K562 (cell line): ENCODE data around the gene ZNF337. TPM values are rescaled to one million over a fixed set of nuclear protein-coding genes. Genes with fewer than 3 reads are reported as not detected.
A peak's percentile ranks its signal among the peaks of the same experiment; 100 is the strongest.

Experiments used
- ATAC-seq: fragments of 200-7000 bp; cut with Tn5 transposase; 3 replicates; pipeline ENCODE4 v1.9.1; 2020; ENCODE audit warnings: moderate library complexity
- BruUV-seq: library from RNA; stranded (reverse); fragments of 400-500 nt; replicated peaks from 2 replicates; lab custom pipeline; 2021; lab: Mats Ljungman, UMichigan
- CTCF ChIA-PET: fragments of 300-600 bp; formaldehyde crosslinking; extraction: SDS; loops from one replicate; lab custom pipeline; 2021; ENCODE audit warnings: low intra/inter-chr PET ratio; lab: Yijun Ruan, JAX
- POLR2A ChIA-PET: fragments of 300-600, 350-650 bp; sonication (Branson Sonifier 250); formaldehyde crosslinking; extraction: SDS; loops from one replicate; lab custom pipeline; 2021; ENCODE audit warnings: antibody characterized with exemption, inconsistent platforms; lab: Yijun Ruan, JAX
- DNase-seq, 4 experiments: peaks; one replicate each; pipeline versions ENCODE4 v3.0.0 to v3.0.0-alpha.2; 2011 to 2018; ENCODE audit warnings: low spot score in 3 of 4, mixed read lengths in 3 of 4; ENCODE audit errors: extremely low read depth in 1 of 4
- FAIRE-seq: peaks from 2 replicates; lab custom pipeline; 2011; peaks lifted over from hg19 to GRCh38; lab: Jason Lieb, UNC
- H2AFZ ChIP-seq: 2 replicates; pipeline ENCODE4 v1.6.0; 2011; ENCODE audit warnings: low read depth, low read length, control low read depth, inconsistent platforms
- H3K27ac ChIP-seq: fragments of 200-600 bp; 3 replicates; pipeline ENCODE4 v1.8.0; 2011; ENCODE audit warnings: low read depth, mild to moderate bottlenecking, control low read depth, inconsistent platforms, low read length, moderate library complexity, mixed read lengths; ENCODE audit errors: extremely low read depth
- H3K27me3 ChIP-seq, 2 experiments: fragments of 300-600 bp in 1 of 2; 2 replicates in 1 of 2; 3 replicates in 1 of 2; pipeline versions ENCODE4 v1.6.0 to v1.8.0; 2011; ENCODE audit warnings: inconsistent platforms in 2 of 2, low read length in 2 of 2, mild to moderate bottlenecking in 1 of 2, mixed read lengths in 1 of 2, moderate library complexity in 1 of 2; ENCODE audit not compliant: control insufficient read depth in 2 of 2, insufficient read depth in 2 of 2
- H3K36me3 ChIP-seq: fragments of 300-600 bp; 3 replicates; pipeline ENCODE4 v1.8.0; 2011; ENCODE audit warnings: mild to moderate bottlenecking, low read length, inconsistent platforms; ENCODE audit not compliant: control insufficient read depth, insufficient read depth
- H3K4me1 ChIP-seq, 2 experiments: fragments of 200-600 bp in 1 of 2; replicated peaks in 1 of 2; 2 replicates in 1 of 2; 3 replicates in 1 of 2; pipeline versions ENCODE4 v1.5.1 to v1.8.0; 2011; ENCODE audit warnings: inconsistent platforms in 2 of 2, low read length in 2 of 2, mild to moderate bottlenecking in 1 of 2, mixed read lengths in 1 of 2, moderate library complexity in 1 of 2; ENCODE audit not compliant: control insufficient read depth in 2 of 2, insufficient read depth in 2 of 2
- H3K4me2 ChIP-seq: 2 replicates; pipeline ENCODE4 v1.6.1; 2011; ENCODE audit warnings: low read length, control low read depth, inconsistent platforms, mixed read lengths; ENCODE audit not compliant: insufficient read depth
- H3K4me3 ChIP-seq: fragments of 200-600 bp; sonication (generic), shearing (Covaris generic); 2 replicates; pipeline ENCODE4 v1.5.1; 2016; ENCODE audit warnings: control low read depth, inconsistent platforms
- H3K79me2 ChIP-seq: fragments of 200-600 bp; 3 replicates; pipeline ENCODE4 v1.8.0; 2011; ENCODE audit warnings: low read length, inconsistent platforms; ENCODE audit not compliant: control insufficient read depth, insufficient read depth
- H3K9ac ChIP-seq, 2 experiments: 2 replicates each; pipeline versions ENCODE4 v1.6.0 to v1.6.1; 2011; ENCODE audit warnings: low read depth in 2 of 2, low read length in 2 of 2, control low read depth in 1 of 2, inconsistent platforms in 1 of 2, mild to moderate bottlenecking in 1 of 2, mixed read lengths in 1 of 2; ENCODE audit not compliant: insufficient read depth in 1 of 2
- H3K9me1 ChIP-seq: one replicate; pipeline ENCODE4 v1.6.0; 2011; ENCODE audit warnings: inconsistent platforms, mild to moderate bottlenecking, low read length, moderate library complexity; ENCODE audit not compliant: control insufficient read depth, insufficient read depth
- H3K9me3 ChIP-seq: replicated peaks from 2 replicates; pipeline ENCODE4 v1.5.1; 2011; ENCODE audit warnings: low read depth, low read length, inconsistent platforms; ENCODE audit not compliant: control insufficient read depth, insufficient read depth
- H4K20me1 ChIP-seq: replicated peaks from 2 replicates; pipeline ENCODE4 v1.6.1; 2011; ENCODE audit warnings: low read length, inconsistent platforms, mixed read lengths; ENCODE audit not compliant: control insufficient read depth, insufficient read depth
- ARID2 ChIP-seq: fragments of 450-650 bp; IDR thresholded peaks from 2 replicates; pipeline ENCODE4 v1.6.1; 2017; ENCODE audit warnings: antibody characterized with exemption, mild to moderate bottlenecking
- ARID4B ChIP-seq: sonication (generic); formaldehyde crosslinking; IDR thresholded peaks from 2 replicates; pipeline ENCODE4 v1.8.0; 2022; ENCODE audit warnings: mild to moderate bottlenecking, missing genetic modification reagents
- HMG20B ChIP-seq: fragments of 250-450 bp; sonication (Bioruptor Pico); IDR thresholded peaks from 2 replicates; pipeline ENCODE4 v1.5.0; 2021; ENCODE audit warnings: mild to moderate bottlenecking
- HNRNPH1 ChIP-seq: fragments of 200-400 bp; formaldehyde crosslinking; optimal IDR thresholded peaks from 2 replicates; pipeline ENCODE3; 2017; ENCODE audit warnings: low read depth, mild to moderate bottlenecking, low read length, moderate library complexity
- KAT8 ChIP-seq: fragments of 450-650 bp; IDR thresholded peaks from 2 replicates; pipeline ENCODE4 v1.6.1; 2016; ENCODE audit warnings: low read depth, mild to moderate bottlenecking
- KHSRP ChIP-seq: fragments of 450-650 bp; IDR thresholded peaks from 2 replicates; pipeline ENCODE4 v1.6.1; 2017
- NR4A1 ChIP-seq, 2 experiments: fragments of 250-450 bp in 1 of 2; fragments of 450-650 bp in 1 of 2; sonication (Bioruptor Pico) in 1 of 2; IDR thresholded peaks; 2 replicates each; pipeline versions ENCODE4 v1.4.0 to v1.6.1; 2016 to 2020; ENCODE audit warnings: mild to moderate bottlenecking in 2 of 2, missing compliant biosample characterization in 1 of 2, missing genetic modification characterization in 1 of 2, moderate library complexity in 1 of 2
- SPI1 ChIP-seq: IDR thresholded peaks from 2 replicates; pipeline ENCODE4 v1.6.1; 2011; ENCODE audit warnings: low read depth, low read length, control low read depth, borderline replicate concordance
- TAF1 ChIP-seq: IDR thresholded peaks from 2 replicates; pipeline ENCODE4 v1.6.1; 2011; ENCODE audit warnings: mild to moderate bottlenecking, low read length, moderate library complexity; ENCODE audit not compliant: insufficient read depth, control insufficient read depth, severe bottlenecking; ENCODE audit errors: extremely low read depth
- TCF3 ChIP-seq: sonication (generic); formaldehyde crosslinking; IDR thresholded peaks from 2 replicates; pipeline ENCODE4 v1.4.0; 2020; ENCODE audit warnings: mild to moderate bottlenecking, missing genetic modification reagents
- TEAD2 ChIP-seq: fragments of 450-650 bp; IDR thresholded peaks from 2 replicates; pipeline ENCODE4 v1.6.1; 2016; ENCODE audit warnings: missing genetic modification characterization, control low read depth, missing compliant biosample characterization
- TRIM28 ChIP-seq: fragments of 450-650 bp; IDR thresholded peaks from 2 replicates; pipeline ENCODE4 v1.6.1; 2017
- ZNF764 ChIP-seq: fragments of 250-450 bp; sonication (Bioruptor Pico); IDR thresholded peaks from 2 replicates; pipeline ENCODE4 v1.4.0; 2020; ENCODE audit warnings: low read depth, mild to moderate bottlenecking, moderate library complexity
- WGBS: fragments of 100-300 bp; shearing (Covaris generic); methylation state at CpG from one replicate; pipeline ENCODE4 v1.1.6; 2016; ENCODE audit warnings: low coverage, mixed read lengths; ENCODE audit not compliant: insufficient coverage; ENCODE audit errors: missing lambda C conversion rate; 5-methylcytosine and 5-hydroxymethylcytosine counted together
- in situ Hi-C: fragments of 300-500 bp; cut with MboI; formaldehyde crosslinking; loops from 4 replicates; pipeline ENCODE4 v1.15.0; 2018; ENCODE audit warnings: inconsistent platforms, mixed read lengths
- intact Hi-C: fragments of 100-400 bp; cut with micrococcal nuclease; formaldehyde crosslinking; loops from 2 replicates; pipeline ENCODE4 v1.14.2; 2022
- polyA plus RNA-seq, 8 experiments: library from polyadenylated mRNA; depleted of rRNA in 4 of 8; stranded (reverse) in 5 of 8; unstranded in 3 of 8; fragments of >200 nt; fragmentation: Nextera tagmentation in 2 of 8; fragmentation: Illumina TruSeq in 1 of 8; extraction: Ambion mirVana in 2 of 8; extraction: Trizol in 1 of 8; gene quantifications; 2 replicates each; pipeline versions ENCODE4 v1.2.1 to v1.2.3, GENCODE V29; 2011 to 2014; ENCODE audit warnings: inconsistent platforms in 1 of 8, missing spikeins in 1 of 8
- total RNA-seq, 7 experiments: library from RNA; depleted of rRNA in 6 of 7; stranded (reverse); fragments of >200 nt in 6 of 7; fragmentation: Illumina TruSeq in 2 of 7; extraction: Trizol in 2 of 7; gene quantifications; 2 replicates each; pipeline versions ENCODE4 v1.2.1 to v1.2.3, GENCODE V29; 2011 to 2021; ENCODE audit warnings: low replicate concordance in 1 of 7
- TF ChIP-seq, protein P1 (sequence below): fragments of 250-450 bp; sonication (Bioruptor Pico); IDR thresholded peaks from 2 replicates; pipeline ENCODE4 v1.5.0; 2020; ENCODE audit warnings: mild to moderate bottlenecking
- TF ChIP-seq, protein P2 (sequence below): IDR thresholded peaks from 2 replicates; pipeline ENCODE4 v1.6.1; 2014; ENCODE audit warnings: antibody characterized with exemption

ZNF337 gene
- total and polyA plus RNA-seq, 9 of the 15 experiments (the other 6 are each of a cell fraction or from before 2014, with no cell fraction given) = 0.25 to 5.6 (median 3.5) TPM

GRCh38 chr20:25672659-25673235 is 23.9 kb downstream of the ZNF337 start (continued):
- TF ChIP-seq HNRNPH1 (no peak), KHSRP (no peak), TEAD2 (no peak), NR4A1 (CRISPR knock-in tag; IDR thresholded peaks at IDR 0.05) (no peak), NR4A1 (tag; IDR thresholded peaks at IDR 0.05) (no peak), SPI1 (no peak), ZNF764 (CRISPR knock-in tag) (no peak), KAT8 (no peak)
- TF ChIP-seq, protein P1, sequence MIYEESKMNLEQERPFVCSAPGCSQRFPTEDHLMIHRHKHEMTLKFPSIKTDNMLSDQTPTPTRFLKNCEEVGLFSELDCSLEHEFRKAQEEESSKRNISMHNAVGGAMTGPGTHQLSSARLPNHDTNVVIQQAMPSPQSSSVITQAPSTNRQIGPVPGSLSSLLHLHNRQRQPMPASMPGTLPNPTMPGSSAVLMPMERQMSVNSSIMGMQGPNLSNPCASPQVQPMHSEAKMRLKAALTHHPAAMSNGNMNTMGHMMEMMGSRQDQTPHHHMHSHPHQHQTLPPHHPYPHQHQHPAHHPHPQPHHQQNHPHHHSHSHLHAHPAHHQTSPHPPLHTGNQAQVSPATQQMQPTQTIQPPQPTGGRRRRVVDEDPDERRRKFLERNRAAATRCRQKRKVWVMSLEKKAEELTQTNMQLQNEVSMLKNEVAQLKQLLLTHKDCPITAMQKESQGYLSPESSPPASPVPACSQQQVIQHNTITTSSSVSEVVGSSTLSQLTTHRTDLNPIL (CRISPR knock-in tag) = no peak
- TF ChIP-seq, all 486 proteins: peak for 0

- no peaks in the 10 kb centered on the region for H3K9me3 ChIP-seq
- H3K4me2 ChIP-seq = no peak overlapping the region
- BruUV-seq = no TSS peak
- no peaks in the 10 kb centered on the region for H3K79me2 ChIP-seq
- ATAC-seq (peak; percentile 76), DNase-seq (no peak), FAIRE-seq (no peak)
- no peaks in the 10 kb centered on the region for H4K20me1 ChIP-seq
- H3K4me1 ChIP-seq = no peaks in the 10 kb centered on the region
- no peak overlapping the region for H3K4me3 ChIP-seq
- CTCF ChIA-PET = no interaction called here
- no peak overlapping the region for H3K9ac ChIP-seq
- peaks cover 3% of the 10 kb centered on the region for H3K9me1 ChIP-seq
- in situ Hi-C loops (no loop called here), intact Hi-C loops (no loop called here)
- peaks cover 16% of the 10 kb centered on the region; the same call in 2 of the 3 replicates for H3K36me3 ChIP-seq
- H3K27me3 ChIP-seq = no peaks in the 10 kb centered on the region
- H2AFZ ChIP-seq = no peak overlapping the region
- POLR2A ChIA-PET = no interaction called here
- H3K27ac ChIP-seq = no peak overlapping the region
- WGBS = 43% methylated on average over 7 of the region's 7 CpGs
- TF ChIP-seq ARID4B (CRISPR knock-in tag) (no peak), HMG20B (CRISPR knock-in tag) (no peak), TRIM28 (no peak), ARID2 (no peak), TCF3 (no peak), TAF1 (no peak)
- TF ChIP-seq, protein P2, sequence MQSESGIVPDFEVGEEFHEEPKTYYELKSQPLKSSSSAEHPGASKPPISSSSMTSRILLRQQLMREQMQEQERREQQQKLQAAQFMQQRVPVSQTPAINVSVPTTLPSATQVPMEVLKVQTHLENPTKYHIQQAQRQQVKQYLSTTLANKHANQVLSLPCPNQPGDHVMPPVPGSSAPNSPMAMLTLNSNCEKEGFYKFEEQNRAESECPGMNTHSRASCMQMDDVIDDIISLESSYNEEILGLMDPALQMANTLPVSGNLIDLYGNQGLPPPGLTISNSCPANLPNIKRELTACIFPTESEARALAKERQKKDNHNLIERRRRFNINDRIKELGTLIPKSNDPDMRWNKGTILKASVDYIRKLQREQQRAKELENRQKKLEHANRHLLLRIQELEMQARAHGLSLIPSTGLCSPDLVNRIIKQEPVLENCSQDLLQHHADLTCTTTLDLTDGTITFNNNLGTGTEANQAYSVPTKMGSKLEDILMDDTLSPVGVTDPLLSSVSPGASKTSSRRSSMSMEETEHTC = no peak
Measured at GRCh38 chr20:25669826-25670422, 26.7 kb downstream of the ZNF337 start.
